Stimulated activated naive CD8-positive, alpha-beta T cell treated with anti-CD3 and anti-CD28 coated beads, Interleukin-15, amount 100 ng/mL, for 72 hours (primary cell): ENCODE results near the gene TRIB2.

ENCODE experiments used
- ATAC-seq: fragments of 150-1000 bp; cut with Tn5 transposase; 2 replicates; pipeline ENCODE4 v1.10.0; 2021; ENCODE audit warnings: mild to moderate bottlenecking, moderate library complexity
- DNase-seq, 2 donors: peaks; one replicate each; pipeline ENCODE4 v3.0.0; 2021 to 2022
- H3K27ac Mint-ChIP-seq, 2 donors: one replicate each; pipeline ENCODE4 v1.8.0; 2022; ENCODE audit warnings: mild to moderate bottlenecking in 2 of 2, mixed read lengths in 2 of 2, moderate library complexity in 2 of 2
- H3K27me3 Mint-ChIP-seq: one replicate; pipeline ENCODE4 v1.8.0; 2022; ENCODE audit warnings: mixed read lengths
- H3K4me1 Mint-ChIP-seq: one replicate; pipeline ENCODE4 v1.8.0; 2022; ENCODE audit warnings: mild to moderate bottlenecking, mixed read lengths
- H3K4me3 Mint-ChIP-seq, 2 donors: one replicate each; pipeline ENCODE4 v1.8.0; 2022; ENCODE audit warnings: mild to moderate bottlenecking in 2 of 2, mixed read lengths in 2 of 2, moderate library complexity in 1 of 2
- H3K9me3 Mint-ChIP-seq, 2 donors: one replicate each; pipeline ENCODE4 v1.8.0; 2022; ENCODE audit warnings: mixed read lengths in 2 of 2

TRIB2 gene

DNA sequence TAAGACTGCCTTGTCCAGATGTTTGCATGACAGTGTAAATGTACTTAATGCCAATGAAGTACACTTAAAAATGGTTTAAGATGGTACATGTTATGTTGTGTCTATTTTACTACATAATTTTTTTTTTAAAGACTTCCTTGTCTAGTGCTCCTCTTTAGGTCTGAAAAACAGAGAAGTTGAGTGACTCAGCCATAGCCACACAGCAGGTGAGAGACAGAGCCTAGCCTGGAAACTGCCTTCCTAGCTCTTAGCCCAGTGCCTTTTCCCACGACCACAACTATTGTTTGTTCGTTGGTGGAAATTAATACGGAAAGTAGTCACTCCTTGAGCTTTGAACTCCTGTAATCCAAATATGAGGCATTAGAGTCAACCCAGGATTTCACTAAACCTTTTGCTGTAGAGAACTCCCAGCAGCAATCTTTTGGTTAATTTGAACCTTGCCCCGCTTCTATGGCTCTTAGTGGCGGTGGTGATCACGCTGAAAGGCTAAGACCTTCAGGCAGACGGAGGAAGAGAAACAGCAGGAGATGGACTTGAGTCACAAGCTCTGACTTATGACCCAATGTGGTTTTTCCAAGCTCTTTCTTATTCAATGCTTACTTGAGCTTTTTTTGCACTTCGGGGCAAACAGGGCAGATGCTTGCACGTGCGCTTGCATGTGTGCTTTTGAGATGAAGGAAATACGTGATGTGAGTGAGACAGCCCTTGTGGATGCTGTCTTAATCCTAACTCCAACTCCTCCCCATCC lies 21.2 kb downstream of the TRIB2 start:
- peaks cover 31% of the 10 kb centered on the region for H3K4me1 Mint-ChIP-seq
- no peaks in the 10 kb centered on the region for H3K27me3 Mint-ChIP-seq
- DNase-seq (no peak), ATAC-seq (no peak)
- peak overlapping the region in 1 of 2 donors; percentile 21 for H3K27ac Mint-ChIP-seq
- no peaks in the 10 kb centered on the region for H3K9me3 Mint-ChIP-seq
- H3K4me3 Mint-ChIP-seq, result no peak overlapping the region

DNA sequence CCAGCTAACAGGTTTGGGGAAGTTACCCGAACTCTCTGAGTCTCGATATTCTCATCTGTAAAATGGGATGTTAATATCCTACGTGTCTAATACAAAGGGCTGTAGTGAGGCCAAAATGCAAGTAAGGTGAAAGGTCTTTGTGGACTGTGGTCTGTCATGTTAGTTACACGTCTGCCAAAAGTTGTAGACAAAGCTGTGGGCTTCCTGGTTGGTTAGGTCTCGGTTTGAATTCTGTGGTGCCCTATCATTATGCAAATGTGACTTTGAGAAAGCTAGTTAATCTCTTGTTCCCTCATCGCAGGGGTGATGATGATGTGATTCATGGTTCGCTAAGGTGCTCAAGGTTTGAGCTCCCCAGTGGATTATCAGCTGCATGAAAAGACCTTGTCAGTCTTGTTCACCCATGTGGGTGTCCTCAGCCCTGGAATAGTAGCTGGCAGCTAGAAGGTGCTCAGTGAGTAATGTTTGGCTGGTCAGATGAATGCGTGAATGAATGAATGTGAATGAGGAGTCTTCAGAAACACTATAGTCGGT lies 23.1 kb downstream of the TRIB2 start:
- H3K4me3 Mint-ChIP-seq, result no peak overlapping the region

DNA sequence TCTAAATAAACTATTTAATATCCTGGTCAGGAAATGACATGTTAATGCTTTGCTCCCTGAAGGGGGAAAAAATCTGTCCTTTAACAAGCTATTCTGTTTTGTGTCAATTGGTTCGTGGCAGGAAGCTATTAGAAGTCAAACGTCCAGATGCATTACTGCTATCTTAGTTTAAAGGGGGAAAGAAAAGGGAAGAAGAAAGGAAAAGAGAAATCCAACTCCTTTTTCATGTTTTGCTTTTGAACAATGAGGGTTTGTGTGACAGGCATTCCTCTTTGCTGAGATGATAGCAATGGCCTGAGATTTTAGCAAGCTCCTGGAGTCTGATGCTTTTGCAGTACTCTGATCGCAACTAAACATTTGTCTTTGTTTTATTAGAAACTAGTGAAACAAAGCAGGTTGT lies 24.6 kb downstream of the TRIB2 start:
- no peak overlapping the region for H3K27ac Mint-ChIP-seq
- H3K4me1 Mint-ChIP-seq, result peaks cover 11% of the 10 kb centered on the region
- no peak for ATAC-seq
- H3K9me3 Mint-ChIP-seq, result no peaks in the 10 kb centered on the region
- H3K4me3 Mint-ChIP-seq, result no peak overlapping the region
- H3K27me3 Mint-ChIP-seq, result no peaks in the 10 kb centered on the region
- DNase-seq, result no peak

More for the DNA sequence above, 23.1 kb downstream of the TRIB2 start:
- H3K9me3 Mint-ChIP-seq, result no peaks in the 10 kb centered on the region
- no peaks in the 10 kb centered on the region for H3K27me3 Mint-ChIP-seq
- ATAC-seq (no peak), DNase-seq (no peak)
- H3K27ac Mint-ChIP-seq, result no peak overlapping the region
- peaks cover 24% of the 10 kb centered on the region for H3K4me1 Mint-ChIP-seq

DNA sequence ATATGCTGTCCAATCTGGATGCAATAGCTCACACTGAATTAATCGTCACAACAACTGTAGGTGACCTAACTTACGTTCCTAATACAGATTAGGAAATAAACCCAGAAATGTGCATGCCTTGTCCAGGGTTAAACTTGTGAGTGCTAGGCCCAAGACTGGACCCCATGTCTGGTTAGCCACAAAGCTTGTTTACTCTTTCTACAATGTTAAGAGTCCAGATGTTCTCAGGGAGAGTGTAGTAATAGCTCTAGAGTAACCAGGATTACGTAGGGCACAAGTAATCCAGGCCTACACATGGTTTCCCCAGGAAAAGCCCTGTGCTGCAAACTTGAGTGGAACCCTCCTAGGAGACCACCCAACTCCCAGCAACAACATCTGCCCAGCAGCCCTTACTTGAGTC lies 26.2 kb downstream of the TRIB2 start:
- Mint-ChIP-seq H3K4me3 (no peak overlapping the region), H3K27ac (no peak overlapping the region), H3K9me3 (no peaks in the 10 kb centered on the region), H3K4me1 (no peaks in the 10 kb centered on the region), H3K27me3 (no peaks in the 10 kb centered on the region)
- ATAC-seq (no peak), DNase-seq (no peak)

DNA sequence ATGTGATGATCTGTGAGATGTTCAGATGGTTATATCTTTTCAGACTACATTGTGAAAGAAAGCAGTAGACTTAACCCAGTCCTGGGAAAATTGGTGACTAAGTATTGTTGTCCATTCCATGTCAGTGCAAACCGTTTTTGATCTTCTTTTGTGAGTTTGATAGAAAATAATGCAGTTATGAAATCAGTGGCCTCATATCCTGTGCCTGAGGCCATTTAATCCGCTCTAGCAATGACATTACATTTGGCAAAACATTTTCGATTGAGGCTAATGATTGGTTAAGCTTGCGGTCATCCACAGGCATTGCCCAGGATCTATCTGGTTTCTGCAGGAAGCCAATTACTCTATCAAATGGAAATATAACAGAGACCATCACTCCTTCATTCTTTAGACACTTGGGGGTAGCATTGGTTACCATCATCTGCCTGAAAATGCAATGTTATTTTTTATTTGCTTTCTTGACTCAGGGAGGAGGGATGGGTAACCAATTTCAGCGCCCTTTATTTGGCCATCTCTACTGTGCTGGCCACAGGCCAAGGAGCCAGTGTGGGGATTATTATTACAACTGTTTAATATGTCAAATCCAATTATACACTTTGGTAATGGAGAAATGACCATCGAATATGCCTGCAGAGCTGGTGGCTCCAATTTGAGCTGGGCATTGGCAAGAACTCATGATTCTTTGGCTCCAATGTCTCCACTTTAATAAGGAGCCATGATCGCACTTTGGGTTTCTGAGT lies 33.6 kb downstream of the TRIB2 start:
- ATAC-seq, result no peak
- Mint-ChIP-seq H3K9me3 (peaks cover 0 to 3% of the 10 kb centered on the region in 2 donors), H3K4me3 (no peak overlapping the region), H3K27ac (no peak overlapping the region), H3K27me3 (peaks cover 2% of the 10 kb centered on the region), H3K4me1 (no peaks in the 10 kb centered on the region)
- DNase-seq, result no peak

DNA sequence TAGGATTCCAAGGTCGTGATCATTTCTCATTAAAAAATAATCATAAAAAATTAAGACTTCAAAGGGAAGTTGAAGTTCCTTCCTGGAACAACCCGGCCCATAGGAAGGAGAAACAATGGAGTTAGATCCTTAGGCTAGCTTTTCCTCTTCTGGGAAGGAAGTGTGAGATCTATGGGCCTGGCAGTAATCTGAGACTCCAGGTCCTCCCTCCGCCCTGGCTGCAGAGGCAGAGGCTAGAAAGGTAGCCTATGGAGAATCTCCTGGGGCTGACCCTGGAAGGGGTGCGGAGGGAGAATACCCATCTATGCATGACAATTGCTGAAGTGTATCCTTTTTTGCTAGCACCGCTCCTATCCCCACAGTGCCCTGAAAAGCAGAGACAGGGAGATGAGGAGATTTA lies 37.9 kb downstream of the TRIB2 start:
- Mint-ChIP-seq H3K4me3 (no peak overlapping the region), H3K27me3 (peaks cover 10% of the 10 kb centered on the region), H3K27ac (no peak overlapping the region), H3K4me1 (no peaks in the 10 kb centered on the region), H3K9me3 (no peaks in the 10 kb centered on the region)
- DNase-seq, result no peak
- ATAC-seq, result no peak

DNA sequence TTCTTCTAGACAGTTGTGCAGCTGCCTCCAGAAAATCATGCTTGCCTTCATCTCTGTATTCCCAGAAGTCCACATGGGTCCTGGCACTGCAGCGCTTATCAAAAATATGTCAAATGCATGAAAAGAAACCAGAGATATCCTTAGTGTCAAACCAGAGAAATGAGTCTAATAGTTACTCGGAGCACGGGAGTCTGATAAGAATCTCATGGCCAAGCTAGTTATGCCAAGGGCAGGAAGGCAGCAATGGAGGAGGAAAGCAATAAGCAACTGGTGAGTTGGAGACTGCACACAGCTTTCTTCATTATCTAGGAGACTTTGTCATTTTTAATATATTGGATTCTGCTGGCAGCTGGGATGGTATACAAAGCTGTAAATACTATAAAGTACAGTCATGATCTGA lies 38.6 kb downstream of the TRIB2 start:
- peaks cover 10% of the 10 kb centered on the region for H3K27me3 Mint-ChIP-seq
- ATAC-seq (no peak), DNase-seq (no peak)
- no peaks in the 10 kb centered on the region for H3K9me3 Mint-ChIP-seq
- H3K4me3 Mint-ChIP-seq, result no peak overlapping the region
- H3K27ac Mint-ChIP-seq, result no peak overlapping the region
- H3K4me1 Mint-ChIP-seq, result no peaks in the 10 kb centered on the region

DNA sequence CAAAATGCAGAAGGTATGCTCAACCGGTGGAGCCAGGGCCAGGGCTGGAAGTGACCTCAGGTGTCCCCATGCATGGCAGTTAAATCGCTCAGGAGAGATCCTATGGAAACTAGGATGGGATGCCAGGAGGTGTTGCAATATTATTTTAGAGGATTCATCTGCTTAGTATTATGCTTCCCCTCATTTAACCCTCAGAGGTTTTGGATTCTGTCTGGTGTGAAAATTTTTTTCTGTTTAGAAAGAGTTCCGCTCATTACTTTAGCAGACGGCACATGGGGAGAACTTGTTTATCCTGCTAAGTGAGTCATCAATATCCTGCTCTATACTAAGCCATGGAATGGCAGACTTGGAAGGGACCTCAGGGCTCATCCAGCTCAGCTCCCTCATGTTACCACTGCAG lies 42.5 kb downstream of the TRIB2 start:
- H3K9me3 Mint-ChIP-seq, result peaks cover 0 to 3% of the 10 kb centered on the region in 2 donors
- ATAC-seq (no peak), DNase-seq (no peak)
- H3K27ac Mint-ChIP-seq, result no peak overlapping the region
- peaks cover 19% of the 10 kb centered on the region for H3K27me3 Mint-ChIP-seq
- no peak overlapping the region for H3K4me3 Mint-ChIP-seq
- no peaks in the 10 kb centered on the region for H3K4me1 Mint-ChIP-seq

DNA sequence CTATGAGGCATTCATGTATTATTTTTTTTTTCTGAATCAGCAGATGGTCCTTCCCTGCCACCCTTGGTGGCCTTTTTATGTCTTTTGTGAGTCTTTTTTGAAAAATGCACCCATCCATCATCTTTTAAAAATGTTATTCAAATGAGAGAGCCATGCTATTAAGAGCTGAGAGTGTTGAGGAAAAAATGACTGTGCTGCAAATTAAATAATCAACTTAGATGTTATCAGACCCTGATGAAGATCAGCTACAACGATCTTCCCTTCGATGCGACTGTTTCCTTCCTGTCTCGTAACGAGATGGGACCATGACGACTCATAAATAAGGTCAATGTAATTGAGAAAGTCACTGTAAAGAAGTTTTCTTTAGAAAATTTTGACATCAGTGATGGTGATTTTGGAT lies 44.4 kb downstream of the TRIB2 start:
- Mint-ChIP-seq H3K27me3 (peaks cover 23% of the 10 kb centered on the region), H3K4me1 (no peaks in the 10 kb centered on the region), H3K9me3 (peaks cover 0 to 15% of the 10 kb centered on the region in 2 donors), H3K4me3 (no peak overlapping the region), H3K27ac (no peak overlapping the region)
- DNase-seq (no peak), ATAC-seq (no peak)

DNA sequence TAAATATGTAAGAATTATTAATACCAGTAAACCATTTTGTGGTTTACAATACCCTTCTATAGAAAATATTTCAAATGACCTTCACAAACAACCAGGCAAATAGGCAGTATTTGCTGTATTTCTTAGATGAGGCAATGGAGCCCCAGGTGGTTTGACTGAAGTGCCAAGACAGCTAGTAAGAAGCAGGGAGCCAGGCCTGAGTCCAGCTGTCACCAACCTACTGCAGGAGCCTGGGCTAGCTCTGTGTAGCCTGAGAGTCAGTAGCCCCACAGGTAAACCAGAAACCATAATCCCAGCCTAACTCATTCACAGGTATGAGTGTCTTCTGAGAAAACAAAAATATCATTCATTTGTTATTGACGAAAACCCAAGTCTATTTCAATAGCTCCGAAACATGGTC lies 45.6 kb downstream of the TRIB2 start:
- no peak overlapping the region for H3K4me3 Mint-ChIP-seq
- DNase-seq (no peak), ATAC-seq (no peak)
- H3K27me3 Mint-ChIP-seq, result peaks cover 24% of the 10 kb centered on the region
- H3K27ac Mint-ChIP-seq, result no peak overlapping the region
- H3K9me3 Mint-ChIP-seq, result peaks cover 0 to 15% of the 10 kb centered on the region in 2 donors
- H3K4me1 Mint-ChIP-seq, result no peaks in the 10 kb centered on the region

DNA sequence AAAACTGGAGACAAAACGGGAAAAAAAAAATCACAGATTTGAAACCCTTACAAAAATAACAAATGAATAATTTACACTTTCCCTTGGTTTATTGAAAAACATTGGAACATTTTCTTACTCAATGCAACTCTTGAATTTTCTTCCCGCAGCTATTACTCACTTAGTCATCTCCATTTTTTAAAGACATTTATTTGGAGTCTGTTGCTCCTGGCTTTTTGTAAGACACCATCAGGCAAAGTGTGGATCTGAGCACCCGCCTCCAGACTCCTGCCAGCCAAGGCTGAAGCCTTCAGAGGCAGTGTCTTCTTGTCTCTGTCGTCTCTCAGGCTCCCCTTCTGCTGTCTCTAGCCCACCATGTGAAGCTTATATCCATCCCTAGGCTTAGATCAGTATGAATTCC lies 46.2 kb downstream of the TRIB2 start:
- no peak for DNase-seq
- peaks cover 0 to 15% of the 10 kb centered on the region in 2 donors for H3K9me3 Mint-ChIP-seq
- no peak overlapping the region for H3K27ac Mint-ChIP-seq

DNA sequence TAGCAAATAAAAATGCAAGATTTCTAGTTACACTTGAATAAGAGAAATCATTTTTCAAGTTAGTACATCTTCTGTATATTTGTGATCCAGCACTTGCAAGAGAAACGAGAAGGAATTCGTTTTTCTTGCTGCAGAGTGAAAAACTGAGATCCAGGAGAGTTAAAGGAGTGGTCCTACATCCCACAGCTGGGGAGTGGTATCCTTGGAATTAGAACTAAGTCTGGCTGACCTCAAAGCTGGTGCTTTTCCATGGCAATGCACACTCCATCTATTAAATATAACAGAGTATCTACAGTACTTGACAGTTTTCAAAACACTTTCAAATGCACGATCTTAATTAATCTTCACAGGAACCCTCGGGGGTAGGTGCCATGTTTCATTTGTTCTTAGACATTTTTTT lies 46.8 kb downstream of the TRIB2 start:
- Mint-ChIP-seq H3K4me3 (no peak overlapping the region), H3K27me3 (peaks cover 30% of the 10 kb centered on the region), H3K9me3 (peaks cover 0 to 15% of the 10 kb centered on the region in 2 donors), H3K4me1 (no peaks in the 10 kb centered on the region), H3K27ac (no peak overlapping the region)
- ATAC-seq (no peak), DNase-seq (no peak)

More for the DNA sequence above, 46.2 kb downstream of the TRIB2 start:
- Mint-ChIP-seq H3K27me3 (peaks cover 30% of the 10 kb centered on the region), H3K4me3 (no peak overlapping the region), H3K4me1 (no peaks in the 10 kb centered on the region)
- ATAC-seq, result no peak

DNA sequence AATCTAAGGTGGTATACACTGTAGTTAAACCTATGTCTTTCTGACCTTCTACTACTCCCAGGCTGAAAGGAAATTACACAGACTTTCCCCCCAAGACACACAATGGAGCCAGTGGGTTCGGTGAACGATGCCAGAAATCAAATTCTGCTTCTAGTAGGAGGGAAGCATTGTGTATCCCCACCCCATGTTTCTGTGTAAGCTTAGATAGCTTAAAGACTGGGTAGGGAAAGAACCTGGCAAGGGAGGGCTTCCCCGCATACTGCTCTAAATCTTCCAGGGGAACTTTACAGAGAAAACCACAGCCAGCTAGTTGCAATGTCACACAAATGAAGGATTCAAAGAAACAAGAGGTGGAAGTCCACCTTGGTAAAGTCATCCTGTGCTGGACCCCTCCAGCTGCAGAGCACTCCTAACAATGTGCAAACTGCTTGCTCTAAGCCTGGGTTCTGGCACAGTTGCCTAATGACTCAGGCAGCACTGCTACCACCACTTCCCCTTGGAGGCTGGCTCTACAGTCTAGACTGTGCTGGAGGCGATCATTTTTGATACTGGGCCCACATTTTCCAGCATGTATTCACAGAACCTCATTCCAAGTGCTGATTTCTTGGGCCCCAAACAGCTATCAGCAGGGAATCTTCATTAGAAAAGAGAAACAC lies 47.5 kb downstream of the TRIB2 start:
- H3K4me3 Mint-ChIP-seq, result no peak overlapping the region
- DNase-seq (no peak), ATAC-seq (peak; percentile 53)
- H3K27ac Mint-ChIP-seq, result no peak overlapping the region
- H3K9me3 Mint-ChIP-seq, result peaks cover 0 to 15% of the 10 kb centered on the region in 2 donors
- H3K4me1 Mint-ChIP-seq, result peaks cover under 1% of the 10 kb centered on the region
- H3K27me3 Mint-ChIP-seq, result peaks cover 35% of the 10 kb centered on the region

DNA sequence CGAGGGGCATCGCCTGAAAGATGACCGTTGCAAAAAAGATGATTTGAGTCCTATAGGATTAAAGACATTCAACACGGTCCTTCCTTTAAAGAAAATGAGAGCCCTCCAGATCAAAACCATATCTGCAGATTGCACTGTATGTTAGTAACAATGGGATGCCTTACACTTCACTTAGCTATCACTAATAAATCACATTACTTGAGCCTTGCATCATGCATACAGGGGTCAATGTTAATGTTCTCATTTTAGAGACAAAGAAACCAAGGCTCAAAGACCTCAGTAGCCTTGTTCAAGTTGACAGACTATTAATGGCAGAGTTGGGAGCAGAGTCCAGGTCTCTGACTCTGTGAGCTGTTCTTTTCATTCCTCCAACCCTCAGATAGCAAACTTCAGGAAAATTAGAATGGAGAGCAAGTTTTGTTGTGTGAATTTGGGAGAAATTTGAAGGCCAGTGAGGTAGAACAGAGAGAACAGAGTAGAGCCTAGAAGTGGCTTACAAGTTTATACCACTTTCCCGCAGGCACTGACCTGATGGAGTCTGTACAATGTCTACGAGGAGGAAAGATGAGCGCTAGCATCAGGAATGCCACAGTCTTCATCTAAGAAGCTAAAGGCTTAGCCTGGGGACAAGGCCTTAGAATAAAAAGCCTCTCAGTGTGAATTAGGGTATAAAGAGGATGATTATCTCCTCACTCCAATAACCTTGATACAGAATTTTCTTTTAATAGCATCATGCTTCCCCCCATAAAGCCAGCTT lies 48.3 kb downstream of the TRIB2 start:
- Mint-ChIP-seq H3K27me3 (peaks cover 43% of the 10 kb centered on the region), H3K9me3 (peaks cover 0 to 15% of the 10 kb centered on the region in 2 donors), H3K27ac (no peak overlapping the region), H3K4me3 (no peak overlapping the region), H3K4me1 (peaks cover 7% of the 10 kb centered on the region)
- ATAC-seq (no peak), DNase-seq (no peak)

DNA sequence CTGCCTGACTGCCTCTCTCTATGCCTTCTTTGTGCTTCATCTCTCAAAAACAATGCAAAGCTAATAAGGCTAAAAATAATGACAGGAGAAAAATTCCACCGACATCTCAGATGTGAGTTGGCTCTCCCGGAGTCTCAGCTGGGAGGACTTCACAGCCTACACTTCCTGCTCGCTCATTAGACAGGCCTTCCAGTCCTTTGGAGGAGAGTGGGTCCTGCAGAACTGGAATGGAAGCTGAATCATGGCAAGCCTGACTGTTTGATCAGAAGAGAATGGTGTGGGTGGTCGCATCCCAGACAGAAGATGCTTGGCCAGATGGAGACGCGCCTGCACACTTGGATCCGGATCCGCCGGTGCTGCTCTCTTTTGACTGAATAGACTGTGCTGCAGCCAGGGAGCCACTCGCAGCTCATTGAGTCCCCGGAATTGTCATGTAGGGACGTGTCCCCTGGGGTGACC lies 49.7 kb downstream of the TRIB2 start:
- DNase-seq, result no peak
- Mint-ChIP-seq H3K4me1 (peaks cover 7% of the 10 kb centered on the region), H3K9me3 (peaks cover 0 to 15% of the 10 kb centered on the region in 2 donors), H3K27me3 (peaks cover 44% of the 10 kb centered on the region), H3K27ac (no peak overlapping the region), H3K4me3 (no peak overlapping the region)
- ATAC-seq, result no peak
